Endothelial cell of umbilical vein (primary cell): Measurements from ENCODE around the gene ADAMTS12. TPM values are rescaled to one million over a fixed set of nuclear protein-coding genes. Genes with fewer than 3 reads are reported as not detected.

Experiments used
- BruUV-seq: library from RNA; stranded (reverse); fragments of 400-500 nt; replicated peaks from 2 replicates; lab custom pipeline; 2021; lab: Mats Ljungman, UMichigan
- CTCF ChIA-PET: fragments of 300-600, 350-600 bp; sonication (Branson Sonifier 250); formaldehyde crosslinking; loops from one replicate; lab custom pipeline; 2021; ENCODE audit warnings: antibody characterized with exemption, inconsistent platforms; lab: Charles Lee
- POLR2A ChIA-PET: fragments of 300-600, 350-600 bp; sonication (Branson Sonifier 250); formaldehyde crosslinking; loops from one replicate; lab custom pipeline; 2021; ENCODE audit warnings: antibody characterized with exemption, inconsistent platforms; lab: Charles Lee
- DNase-seq: peaks from one replicate; pipeline ENCODE4 v3.0.0-alpha.2; 2011; ENCODE audit warnings: low read depth, low spot score
- FAIRE-seq: peaks from 2 replicates; lab custom pipeline; 2011; peaks lifted over from hg19 to GRCh38; lab: Jason Lieb, UNC
- H2AFZ ChIP-seq: 2 replicates; pipeline ENCODE4 v1.6.0; 2012; ENCODE audit warnings: low read depth, low read length, control low read depth, inconsistent platforms
- H3K27ac ChIP-seq: 2 replicates; pipeline ENCODE4 v1.5.1; 2011; ENCODE audit warnings: low read depth, mild to moderate bottlenecking, control low read depth, low read length, moderate library complexity; ENCODE audit not compliant: insufficient read depth
- H3K27me3 ChIP-seq, 2 experiments: 2 replicates each; pipeline versions ENCODE4 v1.6.0 to v1.6.1; 2011; ENCODE audit warnings: low read length in 2 of 2, mixed read lengths in 1 of 2; ENCODE audit not compliant: control insufficient read depth in 2 of 2, insufficient read depth in 2 of 2
- H3K36me3 ChIP-seq, 2 experiments: 2 replicates in 1 of 2; 3 replicates in 1 of 2; pipeline ENCODE4 v1.5.1; 2011; ENCODE audit warnings: low read length in 2 of 2, mild to moderate bottlenecking in 1 of 2, moderate library complexity in 1 of 2; ENCODE audit not compliant: control insufficient read depth in 2 of 2, insufficient read depth in 2 of 2; ENCODE audit errors: extremely low read depth in 1 of 2
- H3K4me1 ChIP-seq: 3 replicates; pipeline ENCODE4 v1.5.1; 2011; ENCODE audit warnings: mild to moderate bottlenecking, low read length; ENCODE audit not compliant: control insufficient read depth, insufficient read depth; ENCODE audit errors: extremely low read depth
- H3K4me2 ChIP-seq: 2 replicates; pipeline ENCODE4 v1.6.1; 2011; ENCODE audit warnings: low read length, control low read depth, mixed read lengths; ENCODE audit not compliant: insufficient read depth
- H3K4me3 ChIP-seq, 3 experiments: fragments of 200-600 bp in 1 of 3; sonication (generic), shearing (Covaris generic) in 1 of 3; replicated peaks in 1 of 3; 2 replicates each; pipeline ENCODE4 v1.5.1; 2011 to 2016; ENCODE audit warnings: control low read depth in 3 of 3, low read length in 3 of 3, mild to moderate bottlenecking in 2 of 3, inconsistent platforms in 1 of 3, low read depth in 1 of 3, moderate library complexity in 1 of 3; ENCODE audit not compliant: insufficient read depth in 1 of 3
- H3K79me2 ChIP-seq: 2 replicates; pipeline ENCODE4 v1.6.0; 2012; ENCODE audit warnings: low read length, inconsistent platforms; ENCODE audit not compliant: control insufficient read depth, insufficient read depth
- H3K9ac ChIP-seq: replicated peaks from 2 replicates; pipeline ENCODE3; 2011; ENCODE audit warnings: low read length, control low read depth; ENCODE audit not compliant: insufficient read depth; ENCODE audit errors: extremely low read depth
- H3K9me1 ChIP-seq: replicated peaks from 3 replicates; pipeline ENCODE4 v1.6.0; 2011; ENCODE audit warnings: mild to moderate bottlenecking, low read length; ENCODE audit not compliant: control insufficient read depth, insufficient read depth; ENCODE audit errors: extremely low read depth
- H3K9me3 ChIP-seq: replicated peaks from 2 replicates; pipeline ENCODE4 v1.5.1; 2012; ENCODE audit warnings: low read length, inconsistent platforms; ENCODE audit not compliant: control insufficient read depth, insufficient read depth
- H4K20me1 ChIP-seq: replicated peaks from 2 replicates; pipeline ENCODE3; 2011; ENCODE audit warnings: mild to moderate bottlenecking, low read length; ENCODE audit not compliant: control insufficient read depth, insufficient read depth; ENCODE audit errors: extremely low read depth
- CTCF ChIP-seq, 2 donors: IDR thresholded peaks; 1 replicate in 1 of 2; 2 replicates in 1 of 2; pipeline ENCODE4 v1.5.1; 2011; ENCODE audit warnings: low read length in 2 of 2, mild to moderate bottlenecking in 2 of 2, moderate library complexity in 2 of 2, control low read depth in 1 of 2, inconsistent platforms in 1 of 2, low read depth in 1 of 2; ENCODE audit not compliant: insufficient read depth in 1 of 2; ENCODE audit errors: extremely low read depth in 1 of 2
- EZH2 ChIP-seq: IDR thresholded peaks from 2 replicates; pipeline ENCODE4 v1.6.1; 2012; ENCODE audit warnings: borderline replicate concordance, low read depth, mild to moderate bottlenecking, moderate library complexity, low read length, inconsistent platforms; ENCODE audit not compliant: severe bottlenecking
- FOS ChIP-seq: IDR thresholded peaks from 2 replicates; pipeline ENCODE4 v1.6.1; 2011; ENCODE audit warnings: mild to moderate bottlenecking, low read length, moderate library complexity, borderline replicate concordance; ENCODE audit not compliant: insufficient read depth
- GATA2 ChIP-seq: IDR thresholded peaks from 2 replicates; pipeline ENCODE4 v1.7.0; 2011; ENCODE audit warnings: low read depth, mild to moderate bottlenecking, moderate library complexity, mixed read lengths, low read length; ENCODE audit not compliant: insufficient read length, insufficient read depth
- JUN ChIP-seq: IDR thresholded peaks from 2 replicates; pipeline ENCODE4 v1.6.1; 2011; ENCODE audit warnings: borderline replicate concordance, low read depth; ENCODE audit not compliant: insufficient read length, insufficient read depth
- MAX ChIP-seq: IDR thresholded peaks from 2 replicates; pipeline ENCODE4 v1.6.1; 2011; ENCODE audit not compliant: insufficient read depth, insufficient read length
- MYC ChIP-seq: IDR thresholded peaks from one replicate; pipeline ENCODE4 v1.6.1; 2011; ENCODE audit warnings: mild to moderate bottlenecking, low read depth, low read length
- POLR2A ChIP-seq: IDR thresholded peaks from 2 replicates; pipeline ENCODE4 v1.6.1; 2012; ENCODE audit warnings: low read depth, mild to moderate bottlenecking, control low read depth, low read length
- POLR2AphosphoS5 ChIP-seq: IDR thresholded peaks from 2 replicates; pipeline ENCODE4 v1.6.1; 2012; ENCODE audit warnings: low read depth, mild to moderate bottlenecking, control low read depth, low read length, moderate library complexity; ENCODE audit not compliant: insufficient read depth
- dilution Hi-C: fragments of 300-500 bp; cut with MboI; formaldehyde crosslinking; loops from one replicate; pipeline ENCODE4 v1.15.0; 2019; ENCODE audit warnings: low sequenced_read_pairs; ENCODE audit not compliant: extremely low pct_ligation_motif_present
- intact Hi-C: fragments of 100-400 bp; cut with micrococcal nuclease; formaldehyde crosslinking; loops from one replicate; pipeline ENCODE4 v1.10.0; 2022
- polyA plus RNA-seq, 4 experiments: library from polyadenylated mRNA; depleted of rRNA in 3 of 4; stranded (reverse) in 3 of 4; unstranded in 1 of 4; fragments of >200 nt; gene quantifications; 2 replicates each; pipeline versions ENCODE4 v1.2.1 to v1.2.3, GENCODE V29; 2011 to 2012; ENCODE audit warnings: missing spikeins in 1 of 4
- total RNA-seq: library from RNA; stranded (reverse); gene quantifications from 2 replicates; pipeline ENCODE4 v1.2.3, GENCODE V29; 2021

Gene ADAMTS12
- total and polyA plus RNA-seq, 2 donors (not counting 3 experiments of a cell fraction or from before 2014, with no cell fraction given): 0.88 TPM; not detected in 1

- Histone ChIP-seq H3K4me3 (no peak overlapping the region), H3K27me3 (no peaks in the 10 kb centered on the region), H3K9me1 (no peaks in the 10 kb centered on the region), H4K20me1 (no peaks in the 10 kb centered on the region), H3K9ac (no peak overlapping the region), H3K79me2 (no peaks in the 10 kb centered on the region), H3K27ac (no peak overlapping the region), H3K9me3 (no peaks in the 10 kb centered on the region), H3K36me3 (no peaks in the 10 kb centered on the region), H2AFZ (no peak overlapping the region), H3K4me2 (no peak overlapping the region), H3K4me1 (no peaks in the 10 kb centered on the region)
- intact Hi-C loops: no loop called here
- BruUV-seq: no TSS peak
- FAIRE-seq (no peak), DNase-seq (no peak)
- dilution Hi-C loops: no loop called here
- POLR2A ChIA-PET: no interaction called here
- TF ChIP-seq MAX (no peak), CTCF (IDR thresholded peaks at IDR 0.05; ENCODE audit: extremely low read depth in 1 of 2, insufficient read depth in 1 of 2, low read depth in 1 of 2, low read length in 2 of 2) (no peak), GATA2 (no peak), JUN (no peak), POLR2A (no peak), EZH2 (no peak), FOS (no peak), MYC (no peak), POLR2AphosphoS5 (no peak)
- CTCF ChIA-PET: interaction anchor here (1.5 kb wide), 1 partner anchor 233 kb away, joined by 3 read pairs; no protein-coding TSS in a partner anchor
Observed at GRCh38 chr5:33701251-33701650, 190.5 kb downstream of the ADAMTS12 start.
